ENCODE data around the gene ACR. TPM values are rescaled to one million over a fixed set of nuclear protein-coding genes. Genes with fewer than 3 reads are reported as not detected.

The ACR gene
- total RNA-seq, 1 experiment from 2014 or later = 0.21 TPM

DNA sequence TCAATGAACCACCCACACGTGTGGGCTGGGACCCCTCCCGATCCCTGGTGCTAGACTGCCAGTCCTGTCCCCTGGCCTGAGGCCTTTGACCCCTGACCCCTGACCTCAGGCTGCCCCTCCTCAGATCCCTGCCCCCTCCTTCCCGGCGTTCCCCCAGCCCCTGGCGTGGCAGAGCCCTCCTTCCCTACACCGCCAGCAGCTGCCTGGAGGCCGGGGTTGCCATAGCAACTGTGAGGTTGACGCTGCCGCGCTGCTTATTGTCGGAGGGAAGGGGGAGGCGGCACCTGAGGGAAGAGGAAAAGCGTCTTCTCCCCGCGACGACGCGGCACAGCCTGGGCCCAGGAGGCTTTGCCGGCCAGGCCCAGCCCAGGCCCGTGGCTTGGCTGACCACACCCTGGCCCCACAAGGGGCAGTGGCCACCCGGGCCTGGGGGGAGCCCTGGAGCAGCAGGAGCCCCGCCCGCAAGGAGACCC is 32.7 kb upstream of the ACR start:
- peak; percentile 53; the same call in 1 of the 2 replicates for ATAC-seq
- no peak for DNase-seq (ENCODE audit: low read depth, low spot score)
- in situ Hi-C loops (cut with HindIII; ENCODE audit: low pct_unique_long_range_greater_than_20kb, low sequenced_read_pairs) = no loop called here
- TF ChIP-seq, protein P1, sequence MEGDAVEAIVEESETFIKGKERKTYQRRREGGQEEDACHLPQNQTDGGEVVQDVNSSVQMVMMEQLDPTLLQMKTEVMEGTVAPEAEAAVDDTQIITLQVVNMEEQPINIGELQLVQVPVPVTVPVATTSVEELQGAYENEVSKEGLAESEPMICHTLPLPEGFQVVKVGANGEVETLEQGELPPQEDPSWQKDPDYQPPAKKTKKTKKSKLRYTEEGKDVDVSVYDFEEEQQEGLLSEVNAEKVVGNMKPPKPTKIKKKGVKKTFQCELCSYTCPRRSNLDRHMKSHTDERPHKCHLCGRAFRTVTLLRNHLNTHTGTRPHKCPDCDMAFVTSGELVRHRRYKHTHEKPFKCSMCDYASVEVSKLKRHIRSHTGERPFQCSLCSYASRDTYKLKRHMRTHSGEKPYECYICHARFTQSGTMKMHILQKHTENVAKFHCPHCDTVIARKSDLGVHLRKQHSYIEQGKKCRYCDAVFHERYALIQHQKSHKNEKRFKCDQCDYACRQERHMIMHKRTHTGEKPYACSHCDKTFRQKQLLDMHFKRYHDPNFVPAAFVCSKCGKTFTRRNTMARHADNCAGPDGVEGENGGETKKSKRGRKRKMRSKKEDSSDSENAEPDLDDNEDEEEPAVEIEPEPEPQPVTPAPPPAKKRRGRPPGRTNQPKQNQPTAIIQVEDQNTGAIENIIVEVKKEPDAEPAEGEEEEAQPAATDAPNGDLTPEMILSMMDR (IDR thresholded peaks at IDR 0.05) = no peak
- TF ChIP-seq, protein P2, sequence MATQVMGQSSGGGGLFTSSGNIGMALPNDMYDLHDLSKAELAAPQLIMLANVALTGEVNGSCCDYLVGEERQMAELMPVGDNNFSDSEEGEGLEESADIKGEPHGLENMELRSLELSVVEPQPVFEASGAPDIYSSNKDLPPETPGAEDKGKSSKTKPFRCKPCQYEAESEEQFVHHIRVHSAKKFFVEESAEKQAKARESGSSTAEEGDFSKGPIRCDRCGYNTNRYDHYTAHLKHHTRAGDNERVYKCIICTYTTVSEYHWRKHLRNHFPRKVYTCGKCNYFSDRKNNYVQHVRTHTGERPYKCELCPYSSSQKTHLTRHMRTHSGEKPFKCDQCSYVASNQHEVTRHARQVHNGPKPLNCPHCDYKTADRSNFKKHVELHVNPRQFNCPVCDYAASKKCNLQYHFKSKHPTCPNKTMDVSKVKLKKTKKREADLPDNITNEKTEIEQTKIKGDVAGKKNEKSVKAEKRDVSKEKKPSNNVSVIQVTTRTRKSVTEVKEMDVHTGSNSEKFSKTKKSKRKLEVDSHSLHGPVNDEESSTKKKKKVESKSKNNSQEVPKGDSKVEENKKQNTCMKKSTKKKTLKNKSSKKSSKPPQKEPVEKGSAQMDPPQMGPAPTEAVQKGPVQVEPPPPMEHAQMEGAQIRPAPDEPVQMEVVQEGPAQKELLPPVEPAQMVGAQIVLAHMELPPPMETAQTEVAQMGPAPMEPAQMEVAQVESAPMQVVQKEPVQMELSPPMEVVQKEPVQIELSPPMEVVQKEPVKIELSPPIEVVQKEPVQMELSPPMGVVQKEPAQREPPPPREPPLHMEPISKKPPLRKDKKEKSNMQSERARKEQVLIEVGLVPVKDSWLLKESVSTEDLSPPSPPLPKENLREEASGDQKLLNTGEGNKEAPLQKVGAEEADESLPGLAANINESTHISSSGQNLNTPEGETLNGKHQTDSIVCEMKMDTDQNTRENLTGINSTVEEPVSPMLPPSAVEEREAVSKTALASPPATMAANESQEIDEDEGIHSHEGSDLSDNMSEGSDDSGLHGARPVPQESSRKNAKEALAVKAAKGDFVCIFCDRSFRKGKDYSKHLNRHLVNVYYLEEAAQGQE (IDR thresholded peaks at IDR 0.05; ENCODE audit: insufficient read depth in 1 of 2, low read depth in 2 of 2, low read length in 1 of 2) = no peak
- TF ChIP-seq SIN3A (IDR thresholded peaks at IDR 0.05; ENCODE audit: borderline replicate concordance, insufficient read depth, low read depth, low read length) (no peak), TCF7L2 (IDR thresholded peaks at IDR 0.05; ENCODE audit: low read depth, low read length) (no peak), POLR2AphosphoS5 (IDR thresholded peaks at IDR 0.05; ENCODE audit: low read depth, low read length) (no peak)
- ChIA-PET CTCF (no interaction called here), POLR2A (no interaction called here)
- Histone ChIP-seq H3K4me3 (ENCODE audit: low read depth in 2 of 2, low read length in 2 of 2) (no peak overlapping the region), H3K9me3 (ENCODE audit: control insufficient read depth, insufficient read depth, low read depth, low read length) (no peaks in the 10 kb centered on the region), H3K27me3 (ENCODE audit: control insufficient read depth, insufficient read depth, low read length) (no peaks in the 10 kb centered on the region), H3K27ac (ENCODE audit: low read length) (no peak overlapping the region), H3K36me3 (ENCODE audit: control insufficient read depth, insufficient read depth, low read length) (no peaks in the 10 kb centered on the region), H3K4me1 (ENCODE audit: control insufficient read depth, insufficient read depth, low read length) (no peaks in the 10 kb centered on the region)
- intact Hi-C loops (cut with micrococcal nuclease; ENCODE audit: unreplicated experiment) = no loop called here
- no TSS peak for BruUV-seq (replicated peaks)

DNA sequence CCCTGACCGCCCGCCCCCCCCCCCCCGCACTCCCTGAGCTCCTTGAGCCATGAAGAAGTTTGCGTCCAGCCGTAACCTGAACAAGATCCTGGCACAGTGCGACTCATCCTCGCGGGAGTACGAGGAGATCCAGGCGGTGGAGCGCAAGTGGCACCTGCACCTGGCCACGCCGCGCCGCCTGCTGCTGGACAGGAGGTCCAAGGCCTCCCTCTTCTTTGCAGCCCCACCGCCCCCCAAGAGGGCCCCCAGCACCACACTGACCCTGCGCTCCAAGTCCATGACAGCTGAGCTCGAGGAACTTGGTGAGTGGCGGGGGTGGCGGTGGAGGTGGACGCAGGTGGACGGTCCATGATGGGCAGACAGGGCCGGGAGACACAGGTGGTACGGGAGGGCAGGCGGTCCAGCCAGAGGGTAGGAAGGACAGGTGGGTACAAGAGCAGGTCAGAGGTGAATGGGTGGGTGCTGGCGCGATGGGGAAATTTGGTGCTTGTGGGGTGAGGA is 32.1 kb upstream of the ACR start:
- CTCF ChIA-PET = no interaction called here
- ATAC-seq (no peak), DNase-seq (ENCODE audit: low read depth, low spot score) (no peak)
- intact Hi-C loops (cut with micrococcal nuclease; ENCODE audit: unreplicated experiment) = no loop called here
- Histone ChIP-seq H3K27me3 (ENCODE audit: control insufficient read depth, insufficient read depth, low read length) (no peaks in the 10 kb centered on the region), H3K4me1 (ENCODE audit: control insufficient read depth, insufficient read depth, low read length) (no peaks in the 10 kb centered on the region), H3K9me3 (ENCODE audit: control insufficient read depth, insufficient read depth, low read depth, low read length) (no peaks in the 10 kb centered on the region), H3K4me3 (ENCODE audit: low read depth in 2 of 2, low read length in 2 of 2) (no peak overlapping the region), H3K27ac (ENCODE audit: low read length) (no peak overlapping the region), H3K36me3 (ENCODE audit: control insufficient read depth, insufficient read depth, low read length) (no peaks in the 10 kb centered on the region)
- POLR2A ChIA-PET = no interaction called here
- in situ Hi-C loops (cut with HindIII; ENCODE audit: low pct_unique_long_range_greater_than_20kb, low sequenced_read_pairs) = no loop called here
- BruUV-seq (replicated peaks) = no TSS peak
- TF ChIP-seq SIN3A (IDR thresholded peaks at IDR 0.05; ENCODE audit: borderline replicate concordance, insufficient read depth, low read depth, low read length) (no peak), TCF7L2 (IDR thresholded peaks at IDR 0.05; ENCODE audit: low read depth, low read length) (no peak), POLR2AphosphoS5 (IDR thresholded peaks at IDR 0.05; ENCODE audit: low read depth, low read length) (no peak)
- TF ChIP-seq, protein P1 (IDR thresholded peaks at IDR 0.05) = no peak
- TF ChIP-seq, protein P2 (IDR thresholded peaks at IDR 0.05; ENCODE audit: insufficient read depth in 1 of 2, low read depth in 2 of 2, low read length in 1 of 2) = no peak

Measured in Panc1 (cell line).